ENCODE measurements around the gene EHMT1. TPM values are rescaled to one million over a fixed set of nuclear protein-coding genes. Genes with fewer than 3 reads are reported as not detected.

The EHMT1 gene
- total RNA-seq, 1 experiment from 2014 or later: 112 TPM

DNA sequence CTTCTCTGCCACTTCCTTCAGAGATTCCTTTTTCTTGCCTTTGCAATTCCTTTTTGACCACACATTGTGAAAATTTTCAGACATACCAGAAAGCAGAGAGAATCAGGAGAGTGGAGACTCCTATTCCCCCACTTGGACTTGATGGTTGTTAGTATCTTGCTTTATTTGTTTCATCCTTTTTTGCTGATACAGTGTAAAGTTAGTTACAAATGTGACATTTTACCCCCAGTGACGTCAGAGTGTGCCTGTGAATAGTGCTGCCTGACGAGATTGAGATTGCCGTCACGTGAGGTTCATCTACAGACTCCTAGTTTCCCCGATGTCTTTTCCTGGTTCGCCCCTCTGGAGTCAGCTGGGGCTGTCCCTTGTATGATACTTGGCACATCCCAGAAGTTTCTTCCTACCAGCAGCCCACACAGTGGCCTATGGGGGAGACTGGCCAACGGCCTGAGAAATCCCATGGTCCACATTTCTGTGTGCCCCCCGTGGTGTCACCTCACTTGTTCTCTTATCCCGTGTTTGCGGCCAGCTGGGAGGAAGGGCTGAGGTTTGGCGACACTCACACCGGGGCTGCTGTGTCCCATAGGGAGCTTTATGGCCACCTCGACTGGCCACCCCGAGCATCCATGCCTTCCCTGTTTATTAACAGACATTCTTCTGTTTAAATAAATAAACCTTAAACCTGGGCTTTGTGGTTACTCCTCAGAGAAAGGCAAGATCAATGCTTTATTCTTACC is 210.6 kb downstream of the EHMT1 start:
- peaks cover 0 to 4% of the 10 kb centered on the region in 2 experiments; a peak in 2 of 5 replicates for H3K9me3 Mint-ChIP-seq

More for the DNA sequence above, 210.6 kb downstream of the EHMT1 start:
- no peak overlapping the region for H3K18ac ChIP-seq (ENCODE audit: insufficient read length, low read depth, low read length)
- no peaks in the 10 kb centered on the region for H3K79me1 ChIP-seq (ENCODE audit: insufficient read depth, low read depth, low read length, poor library complexity, severe bottlenecking)
- H4K8ac ChIP-seq (replicated peaks; ENCODE audit: insufficient read length, low read depth, low read length): no peak overlapping the region
- H4K20me1 ChIP-seq (ENCODE audit: control insufficient read depth, insufficient read depth, insufficient read length): no peaks in the 10 kb centered on the region
- no peak overlapping the region for H3K56ac ChIP-seq (ENCODE audit: insufficient read length, low read depth, low read length)
- no peak overlapping the region for H2BK20ac ChIP-seq (ENCODE audit: low read depth, low read length, poor library complexity, severe bottlenecking)
- no peaks in the 10 kb centered on the region for H3K79me2 ChIP-seq (ENCODE audit: insufficient read depth, low read length)
- no peak overlapping the region for H2BK15ac ChIP-seq (ENCODE audit: low read depth, low read length)
- no peak overlapping the region for H3K4me2 ChIP-seq (ENCODE audit: insufficient read depth, insufficient read length, low read length)
- no peak for DNase-seq
- H3K9ac ChIP-seq (ENCODE audit: extremely low read depth, insufficient read length, low read length): no peak overlapping the region
- Mint-ChIP-seq H3K27ac (no peak overlapping the region; a peak in 1 of 7 replicates), H3K36me3 (ENCODE audit: insufficient read depth in 1 of 3, low read depth in 3 of 3) (peaks cover 50 to 71% (median 66%) of the 10 kb centered on the region in 3 experiments), H3K4me1 (no peaks in the 10 kb centered on the region), H3K4me3 (no peak overlapping the region), H3K27me3 (ENCODE audit: low read depth) (no peaks in the 10 kb centered on the region)
- H3K27ac ChIP-seq (ENCODE audit: insufficient read length, low read depth, low read length): no peak overlapping the region
- H3K9me3 ChIP-seq (ENCODE audit: control insufficient read depth, low read depth, low read length): no peaks in the 10 kb centered on the region
- TF ChIP-seq, protein P1, sequence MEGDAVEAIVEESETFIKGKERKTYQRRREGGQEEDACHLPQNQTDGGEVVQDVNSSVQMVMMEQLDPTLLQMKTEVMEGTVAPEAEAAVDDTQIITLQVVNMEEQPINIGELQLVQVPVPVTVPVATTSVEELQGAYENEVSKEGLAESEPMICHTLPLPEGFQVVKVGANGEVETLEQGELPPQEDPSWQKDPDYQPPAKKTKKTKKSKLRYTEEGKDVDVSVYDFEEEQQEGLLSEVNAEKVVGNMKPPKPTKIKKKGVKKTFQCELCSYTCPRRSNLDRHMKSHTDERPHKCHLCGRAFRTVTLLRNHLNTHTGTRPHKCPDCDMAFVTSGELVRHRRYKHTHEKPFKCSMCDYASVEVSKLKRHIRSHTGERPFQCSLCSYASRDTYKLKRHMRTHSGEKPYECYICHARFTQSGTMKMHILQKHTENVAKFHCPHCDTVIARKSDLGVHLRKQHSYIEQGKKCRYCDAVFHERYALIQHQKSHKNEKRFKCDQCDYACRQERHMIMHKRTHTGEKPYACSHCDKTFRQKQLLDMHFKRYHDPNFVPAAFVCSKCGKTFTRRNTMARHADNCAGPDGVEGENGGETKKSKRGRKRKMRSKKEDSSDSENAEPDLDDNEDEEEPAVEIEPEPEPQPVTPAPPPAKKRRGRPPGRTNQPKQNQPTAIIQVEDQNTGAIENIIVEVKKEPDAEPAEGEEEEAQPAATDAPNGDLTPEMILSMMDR (conservative IDR thresholded peaks at IDR 0.05): no peak
- no peak overlapping the region for H3K4ac ChIP-seq (ENCODE audit: low read depth, low read length)
- H2BK5ac ChIP-seq (ENCODE audit: insufficient read length, low read length): no peak overlapping the region
- H3K27me3 ChIP-seq (ENCODE audit: insufficient read depth, low read length): no peaks in the 10 kb centered on the region
- peaks cover 3% of the 10 kb centered on the region for H3K23me2 ChIP-seq (ENCODE audit: insufficient read length, low read depth, low read length, poor library complexity, severe bottlenecking)
- H2BK120ac ChIP-seq (ENCODE audit: low read depth, low read length, poor library complexity, severe bottlenecking): no peak overlapping the region
- H3K23ac ChIP-seq (ENCODE audit: insufficient read length, low read depth, low read length): no peak overlapping the region
- no peak overlapping the region for H4K5ac ChIP-seq (ENCODE audit: insufficient read length, low read depth, low read length)
- no peak overlapping the region for H2AK5ac ChIP-seq (ENCODE audit: insufficient read length, low read length)
- H3T11ph ChIP-seq (ENCODE audit: low read length): no peak overlapping the region
- H2BK12ac ChIP-seq (ENCODE audit: insufficient read length, low read depth, low read length): no peak overlapping the region
- H2AFZ ChIP-seq (ENCODE audit: low read length): no peak overlapping the region
- WGBS (ENCODE audit: extremely low coverage, insufficient read length, low lambda C conversion rate): no CpG with 5 or more reads among the region's 14 CpGs
- H3K14ac ChIP-seq (ENCODE audit: insufficient read depth, low read length): no peak overlapping the region
- no peak overlapping the region for H4K91ac ChIP-seq (ENCODE audit: insufficient read length, low read depth, low read length)
- no peaks in the 10 kb centered on the region for H3K4me1 ChIP-seq (ENCODE audit: insufficient read depth, low read length)

Measured in H9 (cell line).